ENCODE measurements around the gene USH2A. TPM values are rescaled to one million over a fixed set of nuclear protein-coding genes. Genes with fewer than 3 reads are reported as not detected.

Gene USH2A
- polyA plus RNA-seq, 1 donor from 2014 or later: 0.17 TPM

DNA sequence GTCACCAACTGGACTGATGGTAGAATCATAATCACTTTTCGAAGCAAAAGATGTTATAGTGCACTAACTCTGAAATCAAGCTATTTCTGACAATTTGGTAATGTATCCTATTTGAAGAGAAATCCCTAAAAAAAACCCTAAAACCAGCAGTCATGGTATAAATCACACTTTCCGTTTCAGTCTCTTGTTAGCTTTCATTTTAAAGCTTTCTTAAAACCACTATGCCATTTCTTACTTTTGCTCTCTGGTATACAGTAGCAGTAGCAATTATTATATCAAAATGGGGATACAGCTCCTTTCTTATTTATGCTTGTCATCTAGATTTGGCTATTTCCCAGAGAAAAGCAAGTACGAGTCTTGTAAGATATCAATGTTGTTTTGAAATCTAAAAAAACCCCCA lies 532.8 kb downstream of the USH2A start:
- H3K79me2 ChIP-seq (replicated peaks; ENCODE audit: insufficient read depth, low read length): no peaks in the 10 kb centered on the region
- H2AFZ ChIP-seq (ENCODE audit: low read depth, low read length): no peak overlapping the region
- no peaks in the 10 kb centered on the region for H3K27me3 ChIP-seq (ENCODE audit: insufficient read depth, low read depth, low read length)
- no peaks in the 10 kb centered on the region for H3K36me3 ChIP-seq (ENCODE audit: insufficient read depth, low read length)
- H3K9me2 ChIP-seq (ENCODE audit: insufficient read depth, low read length): no peaks in the 10 kb centered on the region
- TF ChIP-seq CTCF (IDR thresholded peaks at IDR 0.05; ENCODE audit: poor library complexity, severe bottlenecking) (no peak), TAF1 (IDR thresholded peaks at IDR 0.05; ENCODE audit: low read depth) (no peak), EZH2 (IDR thresholded peaks at IDR 0.05; ENCODE audit: borderline replicate concordance, insufficient read depth, low read length, poor library complexity, severe bottlenecking) (no peak), RAD21 (conservative IDR thresholded peaks at IDR 0.05) (no peak), SMC3 (conservative IDR thresholded peaks at IDR 0.05; ENCODE audit: poor library complexity) (no peak), EP300 (conservative IDR thresholded peaks at IDR 0.05; ENCODE audit: poor library complexity, severe bottlenecking) (no peak), POLR2AphosphoS5 (IDR thresholded peaks at IDR 0.05) (no peak), MXI1 (conservative IDR thresholded peaks at IDR 0.05; ENCODE audit: poor library complexity, severe bottlenecking) (no peak)
- TF ChIP-seq, protein P1, sequence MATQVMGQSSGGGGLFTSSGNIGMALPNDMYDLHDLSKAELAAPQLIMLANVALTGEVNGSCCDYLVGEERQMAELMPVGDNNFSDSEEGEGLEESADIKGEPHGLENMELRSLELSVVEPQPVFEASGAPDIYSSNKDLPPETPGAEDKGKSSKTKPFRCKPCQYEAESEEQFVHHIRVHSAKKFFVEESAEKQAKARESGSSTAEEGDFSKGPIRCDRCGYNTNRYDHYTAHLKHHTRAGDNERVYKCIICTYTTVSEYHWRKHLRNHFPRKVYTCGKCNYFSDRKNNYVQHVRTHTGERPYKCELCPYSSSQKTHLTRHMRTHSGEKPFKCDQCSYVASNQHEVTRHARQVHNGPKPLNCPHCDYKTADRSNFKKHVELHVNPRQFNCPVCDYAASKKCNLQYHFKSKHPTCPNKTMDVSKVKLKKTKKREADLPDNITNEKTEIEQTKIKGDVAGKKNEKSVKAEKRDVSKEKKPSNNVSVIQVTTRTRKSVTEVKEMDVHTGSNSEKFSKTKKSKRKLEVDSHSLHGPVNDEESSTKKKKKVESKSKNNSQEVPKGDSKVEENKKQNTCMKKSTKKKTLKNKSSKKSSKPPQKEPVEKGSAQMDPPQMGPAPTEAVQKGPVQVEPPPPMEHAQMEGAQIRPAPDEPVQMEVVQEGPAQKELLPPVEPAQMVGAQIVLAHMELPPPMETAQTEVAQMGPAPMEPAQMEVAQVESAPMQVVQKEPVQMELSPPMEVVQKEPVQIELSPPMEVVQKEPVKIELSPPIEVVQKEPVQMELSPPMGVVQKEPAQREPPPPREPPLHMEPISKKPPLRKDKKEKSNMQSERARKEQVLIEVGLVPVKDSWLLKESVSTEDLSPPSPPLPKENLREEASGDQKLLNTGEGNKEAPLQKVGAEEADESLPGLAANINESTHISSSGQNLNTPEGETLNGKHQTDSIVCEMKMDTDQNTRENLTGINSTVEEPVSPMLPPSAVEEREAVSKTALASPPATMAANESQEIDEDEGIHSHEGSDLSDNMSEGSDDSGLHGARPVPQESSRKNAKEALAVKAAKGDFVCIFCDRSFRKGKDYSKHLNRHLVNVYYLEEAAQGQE (IDR thresholded peaks at IDR 0.05; ENCODE audit: borderline replicate concordance): no peak
- H3K4me3 ChIP-seq (ENCODE audit: low read length): peak overlapping the region; percentile 6
- H3K27ac ChIP-seq (ENCODE audit: low read length): no peak overlapping the region
- H3K4me2 ChIP-seq (ENCODE audit: low read length): no peak overlapping the region
- no peaks in the 10 kb centered on the region for H4K20me1 ChIP-seq (ENCODE audit: insufficient read depth)
- no peak overlapping the region for H3K9ac ChIP-seq (ENCODE audit: low read length)
- no peaks in the 10 kb centered on the region for H3F3A ChIP-seq (ENCODE audit: insufficient read depth, low read length, poor library complexity, severe bottlenecking)
- H3K9me3 ChIP-seq (ENCODE audit: low read length): no peaks in the 10 kb centered on the region

DNA sequence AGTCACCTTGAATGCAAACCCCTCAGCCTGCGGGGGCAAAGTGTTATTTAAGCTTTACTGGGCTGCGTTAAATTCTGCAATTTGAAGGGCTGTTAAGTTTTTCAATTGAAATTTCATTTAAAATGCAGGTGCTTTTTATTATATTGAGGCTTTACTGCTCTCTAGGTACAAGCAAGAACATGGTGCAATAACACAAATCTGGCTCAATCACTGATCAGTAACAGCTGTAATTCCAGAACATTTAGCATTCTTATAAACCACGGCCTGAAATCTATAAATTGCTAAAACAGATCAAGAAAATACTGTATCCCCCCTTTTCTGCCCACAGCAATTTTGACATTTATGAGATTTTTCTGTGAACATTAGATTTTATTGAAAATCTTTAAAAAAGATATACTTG lies 533.4 kb downstream of the USH2A start:
- Histone ChIP-seq H3K4me3 (ENCODE audit: low read length) (no peak overlapping the region), H3K79me2 (replicated peaks; ENCODE audit: insufficient read depth, low read length) (no peaks in the 10 kb centered on the region), H3F3A (ENCODE audit: insufficient read depth, low read length, poor library complexity, severe bottlenecking) (no peaks in the 10 kb centered on the region), H3K9me2 (ENCODE audit: insufficient read depth, low read length) (no peaks in the 10 kb centered on the region), H4K20me1 (ENCODE audit: insufficient read depth) (no peaks in the 10 kb centered on the region), H2AFZ (ENCODE audit: low read depth, low read length) (no peak overlapping the region), H3K9ac (ENCODE audit: low read length) (no peak overlapping the region), H3K27me3 (ENCODE audit: insufficient read depth, low read depth, low read length) (no peaks in the 10 kb centered on the region), H3K4me2 (ENCODE audit: low read length) (no peak overlapping the region), H3K27ac (ENCODE audit: low read length) (no peak overlapping the region), H3K36me3 (ENCODE audit: insufficient read depth, low read length) (no peaks in the 10 kb centered on the region), H3K9me3 (ENCODE audit: low read length) (no peaks in the 10 kb centered on the region)
- TF ChIP-seq EP300 (conservative IDR thresholded peaks at IDR 0.05; ENCODE audit: poor library complexity, severe bottlenecking) (no peak), TAF1 (IDR thresholded peaks at IDR 0.05; ENCODE audit: low read depth) (no peak), POLR2AphosphoS5 (IDR thresholded peaks at IDR 0.05) (no peak), CTCF (IDR thresholded peaks at IDR 0.05; ENCODE audit: poor library complexity, severe bottlenecking) (no peak), EZH2 (IDR thresholded peaks at IDR 0.05; ENCODE audit: borderline replicate concordance, insufficient read depth, low read length, poor library complexity, severe bottlenecking) (no peak), RAD21 (conservative IDR thresholded peaks at IDR 0.05) (no peak), SMC3 (conservative IDR thresholded peaks at IDR 0.05; ENCODE audit: poor library complexity) (no peak), MXI1 (conservative IDR thresholded peaks at IDR 0.05; ENCODE audit: poor library complexity, severe bottlenecking) (no peak)
- TF ChIP-seq, protein P1 (IDR thresholded peaks at IDR 0.05; ENCODE audit: borderline replicate concordance): no peak
